ENCODE results near the gene LSAMP. TPM values are rescaled to one million over a fixed set of nuclear protein-coding genes. Genes with fewer than 3 reads are reported as not detected.

Gene LSAMP
- total RNA-seq, 1 donor from 2014 or later = 18.0 TPM

GRCh38 chr3:116139641-116140040, 305.6 kb downstream of the LSAMP start:
- H3K4me2 ChIP-seq = no peak overlapping the region
- peaks cover 1% of the 10 kb centered on the region for H3K9me3 ChIP-seq (ENCODE audit: low read depth)
- H3K27me3 ChIP-seq = no peaks in the 10 kb centered on the region
- H2AFZ ChIP-seq (replicated peaks) = no peak overlapping the region
- H4K20me1 ChIP-seq (ENCODE audit: low read depth) = no peaks in the 10 kb centered on the region
- Mint-ChIP-seq H3K27ac (no peak overlapping the region), H3K4me3 (no peak overlapping the region), H3K4me1 (no peaks in the 10 kb centered on the region), H3K27me3 (ENCODE audit: insufficient read depth, low read depth) (no peaks in the 10 kb centered on the region), H3K36me3 (no peaks in the 10 kb centered on the region), H3K9me3 (no peaks in the 10 kb centered on the region)
- H3K36me3 ChIP-seq = no peaks in the 10 kb centered on the region
- no peak overlapping the region for H3K27ac ChIP-seq
- no peak overlapping the region for H3K9ac ChIP-seq
- no peaks in the 10 kb centered on the region for H3K79me2 ChIP-seq (ENCODE audit: low read depth)
- TF ChIP-seq EZH2 (IDR thresholded peaks at IDR 0.05) (no peak), EZH2phosphoT487 (IDR thresholded peaks at IDR 0.05) (no peak), CTCF (IDR thresholded peaks at IDR 0.05) (no peak)
- no peak overlapping the region for H3K4me3 ChIP-seq
- DNase-seq (ENCODE audit: low spot score) = no peak
- no peaks in the 10 kb centered on the region for H3K4me1 ChIP-seq
- H3F3A ChIP-seq (ENCODE audit: low read depth) = no peaks in the 10 kb centered on the region

GRCh38 chr3:116135457-116136085, 309.7 kb downstream of the LSAMP start:
- Histone ChIP-seq H3K4me2 (no peak overlapping the region), H3K79me2 (ENCODE audit: low read depth) (no peaks in the 10 kb centered on the region), H3K27ac (no peak overlapping the region), H3K4me1 (no peaks in the 10 kb centered on the region), H4K20me1 (ENCODE audit: low read depth) (no peaks in the 10 kb centered on the region), H3K27me3 (no peaks in the 10 kb centered on the region), H3F3A (ENCODE audit: low read depth) (no peaks in the 10 kb centered on the region), H3K9ac (no peak overlapping the region), H2AFZ (replicated peaks) (no peak overlapping the region), H3K9me3 (ENCODE audit: low read depth) (no peaks in the 10 kb centered on the region), H3K36me3 (no peaks in the 10 kb centered on the region), H3K4me3 (no peak overlapping the region)
- H3K4me3 Mint-ChIP-seq = no peak overlapping the region
- no peaks in the 10 kb centered on the region for H3K4me1 Mint-ChIP-seq
- H3K27ac Mint-ChIP-seq = no peak overlapping the region
- no peaks in the 10 kb centered on the region for H3K36me3 Mint-ChIP-seq
- TF ChIP-seq EZH2 (IDR thresholded peaks at IDR 0.05) (no peak), EZH2phosphoT487 (IDR thresholded peaks at IDR 0.05) (no peak), CTCF (IDR thresholded peaks at IDR 0.05) (no peak)
- H3K9me3 Mint-ChIP-seq = peaks cover 3% of the 10 kb centered on the region
- H3K27me3 Mint-ChIP-seq (ENCODE audit: insufficient read depth, low read depth) = no peaks in the 10 kb centered on the region
- DNase-seq (ENCODE audit: low spot score) = no peak

GRCh38 chr3:116129187-116129946, 315.9 kb downstream of the LSAMP start:
- Histone ChIP-seq H3K79me2 (ENCODE audit: low read depth) (no peaks in the 10 kb centered on the region), H3K4me1 (no peaks in the 10 kb centered on the region), H3K9me3 (ENCODE audit: low read depth) (no peaks in the 10 kb centered on the region), H3K4me2 (no peak overlapping the region), H4K20me1 (ENCODE audit: low read depth) (no peaks in the 10 kb centered on the region), H3K9ac (no peak overlapping the region), H3K27ac (no peak overlapping the region), H3K27me3 (no peaks in the 10 kb centered on the region), H3F3A (ENCODE audit: low read depth) (no peaks in the 10 kb centered on the region), H2AFZ (replicated peaks) (no peak overlapping the region), H3K4me3 (no peak overlapping the region), H3K36me3 (no peaks in the 10 kb centered on the region)
- peaks cover 2% of the 10 kb centered on the region for H3K36me3 Mint-ChIP-seq
- TF ChIP-seq EZH2phosphoT487 (IDR thresholded peaks at IDR 0.05) (no peak), EZH2 (IDR thresholded peaks at IDR 0.05) (no peak), CTCF (IDR thresholded peaks at IDR 0.05) (no peak)
- no peak overlapping the region for H3K27ac Mint-ChIP-seq
- no peak for DNase-seq (ENCODE audit: low spot score)
- H3K4me3 Mint-ChIP-seq = no peak overlapping the region
- H3K27me3 Mint-ChIP-seq (ENCODE audit: insufficient read depth, low read depth) = no peaks in the 10 kb centered on the region
- H3K9me3 Mint-ChIP-seq = peaks cover 3% of the 10 kb centered on the region
- peaks cover 3% of the 10 kb centered on the region for H3K4me1 Mint-ChIP-seq

Measured in neural progenitor cell (in vitro differentiated cells).